Fibroblast of lung (primary cell): ENCODE measurements around the gene EPHA8. TPM values are rescaled to one million over a fixed set of nuclear protein-coding genes. Genes with fewer than 3 reads are reported as not detected.

Source experiments
- DNase-seq, 2 donors: peaks; one replicate each; pipeline versions ENCODE4 v3.0.0 to v3.0.0-alpha.2; 2010; ENCODE audit warnings: low read depth in 2 of 2
- H2AFZ ChIP-seq: 2 replicates; pipeline ENCODE4 v1.5.1; 2012; ENCODE audit warnings: low read length, control low read depth, inconsistent platforms
- H3K27ac ChIP-seq: 2 replicates; pipeline ENCODE4 v1.5.1; 2011; ENCODE audit warnings: low read length, control low read depth; ENCODE audit not compliant: insufficient read depth
- H3K27me3 ChIP-seq: 2 replicates; pipeline ENCODE4 v1.5.1; 2011; ENCODE audit warnings: mild to moderate bottlenecking, low read length; ENCODE audit not compliant: control insufficient read depth, insufficient read depth
- H3K36me3 ChIP-seq: 2 replicates; pipeline ENCODE4 v1.5.1; 2011; ENCODE audit warnings: low read length; ENCODE audit not compliant: control insufficient read depth, insufficient read depth
- H3K4me1 ChIP-seq: 2 replicates; pipeline ENCODE4 v1.5.1; 2011; ENCODE audit warnings: low read length; ENCODE audit not compliant: control insufficient read depth, insufficient read depth; ENCODE audit errors: extremely low read depth
- H3K4me2 ChIP-seq: 2 replicates; pipeline ENCODE4 v1.5.1; 2011; ENCODE audit warnings: low read length, control low read depth; ENCODE audit not compliant: insufficient read depth; ENCODE audit errors: extremely low read depth
- H3K4me3 ChIP-seq, 4 experiments: fragments of 200-600 bp in 1 of 4; sonication (generic) in 1 of 4; replicated peaks in 1 of 4; 2 replicates each; pipeline ENCODE4 v1.5.1; 2011 to 2016; ENCODE audit warnings: low read length in 4 of 4, low read depth in 3 of 4, mild to moderate bottlenecking in 3 of 4, control low read depth in 2 of 4, inconsistent platforms in 1 of 4, mixed read lengths in 1 of 4; ENCODE audit not compliant: insufficient read depth in 1 of 4; ENCODE audit errors: control extremely low read depth in 1 of 4
- H3K79me2 ChIP-seq: 2 replicates; pipeline ENCODE4 v1.5.1; 2012; ENCODE audit warnings: mild to moderate bottlenecking, low read length, inconsistent platforms; ENCODE audit not compliant: control insufficient read depth, insufficient read depth
- H3K9ac ChIP-seq: 2 replicates; pipeline ENCODE4 v1.5.1; 2011; ENCODE audit warnings: mild to moderate bottlenecking, low read length, control low read depth; ENCODE audit not compliant: insufficient read depth
- H3K9me3 ChIP-seq: 2 replicates; pipeline ENCODE4 v1.5.1; 2012; ENCODE audit warnings: low read depth, low read length; ENCODE audit not compliant: control insufficient read depth, insufficient read depth
- H4K20me1 ChIP-seq: 2 replicates; pipeline ENCODE4 v1.5.1; 2011; ENCODE audit warnings: low read length; ENCODE audit not compliant: control insufficient read depth, insufficient read depth; ENCODE audit errors: extremely low read depth
- EZH2 ChIP-seq: IDR thresholded peaks from 2 replicates; pipeline ENCODE4 v1.5.1; 2012; ENCODE audit warnings: low read length, control low read depth, mild to moderate bottlenecking; ENCODE audit errors: missing control alignments
- polyA minus RNA-seq: library from RNA; depleted of rRNA, polyadenylated mRNA; stranded (reverse); fragments of >200 nt; gene quantifications from 2 replicates; pipeline ENCODE4 v1.2.3, GENCODE V29; 2011; ENCODE audit warnings: low replicate concordance
- polyA plus RNA-seq, 2 donors: library from polyadenylated mRNA; depleted of rRNA in 1 of 2; stranded (reverse) in 1 of 2; unstranded in 1 of 2; fragments of >200 nt; gene quantifications; 2 replicates each; pipeline ENCODE4 v1.2.1, GENCODE V29; 2011 to 2012; ENCODE audit warnings: missing spikeins in 1 of 2
- total RNA-seq: library from RNA; depleted of rRNA; stranded (reverse); fragments of >200 nt; gene quantifications from 2 replicates; pipeline ENCODE4 v1.2.1, GENCODE V29; 2014
- TF ChIP-seq, protein P1 (sequence below), 2 donors: IDR thresholded peaks in 1 of 2; conservative IDR thresholded peaks in 1 of 2; 1 replicate in 1 of 2; 2 replicates in 1 of 2; pipeline ENCODE4 v1.5.1; 2011 to 2012; ENCODE audit warnings: low read length in 2 of 2, control low read depth in 1 of 2, inconsistent platforms in 1 of 2, low read depth in 1 of 2, mild to moderate bottlenecking in 1 of 2

Gene EPHA8
- not detected in 2 replicates for total RNA-seq
- not detected in 2 replicates for polyA plus RNA-seq
- polyA plus RNA-seq (2012) = not detected in 2 replicates
- polyA minus RNA-seq = not detected in 2 replicates

DNA sequence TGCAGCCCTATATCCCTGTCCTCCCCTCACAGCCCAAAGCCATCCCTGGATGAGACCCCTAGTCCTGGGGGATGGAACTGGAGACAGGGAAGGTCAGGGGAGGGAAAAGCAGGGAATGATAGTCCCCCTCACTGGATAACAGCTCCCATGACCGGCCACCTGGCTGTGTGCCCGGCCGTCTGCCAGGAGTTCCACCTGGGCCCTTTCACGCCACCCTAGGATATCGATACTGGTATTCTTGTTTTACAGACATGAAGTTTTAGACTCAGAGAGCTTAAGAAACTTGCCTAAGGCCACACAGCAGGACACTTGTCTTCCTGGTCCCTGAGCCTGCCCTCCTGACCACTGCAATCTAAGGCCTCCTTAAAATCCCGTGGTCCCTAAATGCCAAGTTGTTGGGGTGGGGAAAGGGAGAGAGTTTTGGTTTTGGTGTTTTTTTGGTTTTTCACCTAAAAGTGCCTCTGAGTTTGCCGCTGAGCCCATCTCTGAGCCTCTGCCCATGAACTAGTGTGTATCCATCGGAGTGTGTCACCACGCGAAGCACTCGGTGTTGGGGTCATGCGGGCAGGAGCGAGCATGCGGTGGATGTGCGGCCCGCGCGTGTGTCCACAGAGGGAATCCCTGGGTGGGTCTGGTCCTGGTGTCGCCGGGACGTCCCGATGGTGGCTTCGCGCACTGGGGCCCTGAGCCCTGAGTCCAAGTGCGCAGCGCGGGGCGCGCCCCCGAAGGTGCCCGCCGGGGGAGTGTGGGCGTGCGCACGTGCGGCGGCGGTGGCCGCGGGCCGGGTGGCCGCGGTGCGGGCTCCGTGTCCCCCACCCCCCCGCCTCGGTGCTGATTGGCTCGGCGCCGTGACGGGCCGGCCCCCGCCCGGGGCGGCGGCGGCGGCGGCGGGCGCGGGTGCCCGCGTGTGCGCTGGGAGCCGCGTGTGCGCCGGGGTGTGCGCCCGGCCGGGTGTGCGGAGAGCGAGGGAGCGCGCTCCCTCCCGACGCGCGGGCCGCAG, at the start of gene EPHA8:
Gene EPHA8, plus strand, starts transcription at position 906 of the 1,000 bp plus-strand sequence. CDS start 147 bp downstream, outside the sequence.
- H3K4me2 ChIP-seq = no peak within 1 kb of the TSS
- no peak within 1 kb of the TSS for H3K27ac ChIP-seq
- no peaks in the 10 kb centered on the region for H3K9me3 ChIP-seq
- peak; percentile 92 for TF ChIP-seq EZH2
- TF ChIP-seq, protein P1, sequence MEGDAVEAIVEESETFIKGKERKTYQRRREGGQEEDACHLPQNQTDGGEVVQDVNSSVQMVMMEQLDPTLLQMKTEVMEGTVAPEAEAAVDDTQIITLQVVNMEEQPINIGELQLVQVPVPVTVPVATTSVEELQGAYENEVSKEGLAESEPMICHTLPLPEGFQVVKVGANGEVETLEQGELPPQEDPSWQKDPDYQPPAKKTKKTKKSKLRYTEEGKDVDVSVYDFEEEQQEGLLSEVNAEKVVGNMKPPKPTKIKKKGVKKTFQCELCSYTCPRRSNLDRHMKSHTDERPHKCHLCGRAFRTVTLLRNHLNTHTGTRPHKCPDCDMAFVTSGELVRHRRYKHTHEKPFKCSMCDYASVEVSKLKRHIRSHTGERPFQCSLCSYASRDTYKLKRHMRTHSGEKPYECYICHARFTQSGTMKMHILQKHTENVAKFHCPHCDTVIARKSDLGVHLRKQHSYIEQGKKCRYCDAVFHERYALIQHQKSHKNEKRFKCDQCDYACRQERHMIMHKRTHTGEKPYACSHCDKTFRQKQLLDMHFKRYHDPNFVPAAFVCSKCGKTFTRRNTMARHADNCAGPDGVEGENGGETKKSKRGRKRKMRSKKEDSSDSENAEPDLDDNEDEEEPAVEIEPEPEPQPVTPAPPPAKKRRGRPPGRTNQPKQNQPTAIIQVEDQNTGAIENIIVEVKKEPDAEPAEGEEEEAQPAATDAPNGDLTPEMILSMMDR (conservative IDR thresholded peaks at IDR 0.05 in 1 of 2, IDR thresholded peaks at IDR 0.05 in 1 of 2; ENCODE audit: low read depth in 1 of 2, low read length in 2 of 2) = no peak
- H4K20me1 ChIP-seq = no peaks in the 10 kb centered on the region
- no peaks in the 10 kb centered on the region for H3K79me2 ChIP-seq
- DNase-seq = no peak
- H3K27me3 ChIP-seq = peaks cover 29% of the 10 kb centered on the region
- H3K4me1 ChIP-seq = no peaks in the 10 kb centered on the region
- H3K4me3 ChIP-seq = no peak within 1 kb of the TSS
- no peak within 1 kb of the TSS for H2AFZ ChIP-seq
- no peaks in the 10 kb centered on the region for H3K36me3 ChIP-seq
- H3K9ac ChIP-seq = no peak within 1 kb of the TSS

DNA sequence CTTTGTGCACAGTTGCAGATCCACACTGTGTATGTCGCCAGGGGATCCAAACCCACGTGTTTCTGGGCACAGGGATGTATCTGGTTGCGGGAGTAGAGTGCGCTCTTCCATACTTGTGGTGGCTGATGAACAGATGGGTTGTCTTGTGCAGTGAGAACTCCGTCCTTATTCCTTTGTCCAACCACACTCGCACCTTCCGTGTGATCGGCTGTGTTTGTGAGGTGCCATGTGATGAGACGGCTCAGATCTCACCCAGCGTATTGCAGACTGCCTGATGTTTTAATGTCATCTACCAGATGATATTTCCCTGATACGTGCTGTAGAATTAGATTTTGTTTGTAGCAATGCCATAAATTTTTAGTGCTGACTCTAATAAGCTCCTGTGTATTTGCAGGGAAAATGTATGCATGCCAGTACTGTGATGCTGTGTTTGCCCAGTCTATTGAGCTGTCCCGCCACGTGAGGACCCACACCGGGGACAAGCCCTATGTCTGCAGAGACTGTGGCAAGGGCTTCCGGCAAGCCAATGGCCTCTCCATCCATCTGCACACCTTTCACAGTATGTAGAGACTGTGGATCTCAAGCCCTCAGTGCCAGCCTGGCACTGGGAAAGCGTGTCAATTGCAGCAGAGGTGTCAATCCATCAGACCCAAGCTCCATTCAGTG, 46.2 kb upstream of the EPHA8 start:
- TF ChIP-seq, protein P1 (conservative IDR thresholded peaks at IDR 0.05 in 1 of 2, IDR thresholded peaks at IDR 0.05 in 1 of 2; ENCODE audit: low read depth in 1 of 2, low read length in 2 of 2) = no peak
- no peak for TF ChIP-seq EZH2
- Histone ChIP-seq H2AFZ (no peak overlapping the region), H3K27me3 (no peaks in the 10 kb centered on the region), H3K9me3 (no peaks in the 10 kb centered on the region), H3K4me1 (no peaks in the 10 kb centered on the region), H3K9ac (no peak overlapping the region), H3K27ac (no peak overlapping the region), H3K4me3 (no peak overlapping the region), H3K36me3 (peaks cover 10% of the 10 kb centered on the region), H3K79me2 (no peaks in the 10 kb centered on the region), H3K4me2 (no peak overlapping the region), H4K20me1 (no peaks in the 10 kb centered on the region)
- DNase-seq = no peak

DNA sequence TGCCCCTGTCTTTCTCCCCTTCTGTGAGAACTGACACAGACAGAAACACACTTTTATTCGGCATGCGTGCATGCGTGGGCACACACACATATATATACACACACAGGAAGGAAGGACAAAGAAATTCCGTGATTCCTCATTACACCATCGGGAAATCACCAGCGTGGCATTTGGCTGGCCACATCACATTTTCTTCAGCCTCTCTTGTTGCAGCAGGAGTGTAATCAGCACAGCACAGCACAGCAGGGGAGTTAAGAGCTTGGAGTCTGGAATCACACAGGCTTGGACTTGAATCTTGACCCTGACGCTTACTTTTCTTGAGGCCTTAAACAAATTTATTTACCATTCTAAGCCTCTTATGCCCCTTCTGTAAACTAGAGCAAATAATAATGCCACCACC, 45.3 kb upstream of the EPHA8 start:
- DNase-seq = peak in 1 of 2 donors; percentile 34
- no peak overlapping the region for H3K4me3 ChIP-seq
- no peaks in the 10 kb centered on the region for H3K27me3 ChIP-seq
- H3K4me1 ChIP-seq = no peaks in the 10 kb centered on the region
- no peak overlapping the region for H2AFZ ChIP-seq
- no peaks in the 10 kb centered on the region for H3K79me2 ChIP-seq
- H3K4me2 ChIP-seq = no peak overlapping the region
- no peak overlapping the region for H3K27ac ChIP-seq
- H4K20me1 ChIP-seq = no peaks in the 10 kb centered on the region
- H3K36me3 ChIP-seq = peaks cover 8% of the 10 kb centered on the region
- TF ChIP-seq EZH2 = no peak
- TF ChIP-seq, protein P1 (conservative IDR thresholded peaks at IDR 0.05 in 1 of 2, IDR thresholded peaks at IDR 0.05 in 1 of 2; ENCODE audit: low read depth in 1 of 2, low read length in 2 of 2) = no peak
- H3K9ac ChIP-seq = no peak overlapping the region
- H3K9me3 ChIP-seq = no peaks in the 10 kb centered on the region
